ENCODE data around the gene PRR35. TPM values are rescaled to one million over a fixed set of nuclear protein-coding genes. Genes with fewer than 3 reads are reported as not detected.

PRR35 gene
- total and polyA plus RNA-seq, 4 donors: not detected

DNA sequence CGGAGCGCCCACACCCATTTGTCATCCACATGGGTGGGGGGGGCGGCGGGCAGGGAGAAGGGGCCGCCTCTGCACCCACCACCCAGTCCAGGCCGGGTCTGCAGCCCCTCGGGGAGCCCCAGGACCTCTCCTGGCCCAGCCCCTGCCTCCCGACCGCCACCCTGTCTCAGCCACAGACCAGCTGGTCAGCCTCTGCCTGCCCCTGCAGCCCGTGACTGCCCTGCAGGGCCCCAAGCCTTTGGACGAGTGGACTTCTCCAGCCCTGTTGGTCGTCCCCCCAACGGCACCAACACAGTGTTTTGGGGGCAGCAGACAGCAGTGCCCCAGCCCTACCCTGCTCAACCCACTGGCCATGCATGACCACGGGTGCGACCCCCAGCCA lies 1.2 kb downstream of the PRR35 start:
- WGBS: 81% methylated on average over 15 of the region's 15 CpGs
- no peak overlapping the region for H3K9ac ChIP-seq (ENCODE audit: low read depth in 1 of 2, low read length in 2 of 2)
- DNase-seq (ENCODE audit: low spot score): no peak
- TF ChIP-seq SP1 (IDR thresholded peaks at IDR 0.05): no peak
- H3K36me3 ChIP-seq (ENCODE audit: control insufficient read depth in 4 of 4, insufficient read depth in 3 of 4, low read depth in 1 of 4, low read length in 3 of 4): no peaks in the 10 kb centered on the region
- no peak overlapping the region for H3K4me3 ChIP-seq (ENCODE audit: low read depth in 1 of 3, low read length in 3 of 3)
- peaks cover 0 to 5% (median under 1%) of the 10 kb centered on the region in 4 donors for H3K27me3 ChIP-seq (ENCODE audit: control insufficient read depth in 4 of 4, insufficient read depth in 4 of 4, low read length in 3 of 4)
- H3K27ac ChIP-seq (ENCODE audit: low read depth in 1 of 2, low read length in 2 of 2): no peak overlapping the region
- peaks cover 3 to 28% (median 10%) of the 10 kb centered on the region in 4 donors for H3K4me1 ChIP-seq (ENCODE audit: control insufficient read depth in 4 of 4, insufficient read depth in 4 of 4, low read length in 3 of 4)
- H3K9me3 ChIP-seq (ENCODE audit: control insufficient read depth in 4 of 4, low read length in 3 of 4): no peaks in the 10 kb centered on the region

DNA sequence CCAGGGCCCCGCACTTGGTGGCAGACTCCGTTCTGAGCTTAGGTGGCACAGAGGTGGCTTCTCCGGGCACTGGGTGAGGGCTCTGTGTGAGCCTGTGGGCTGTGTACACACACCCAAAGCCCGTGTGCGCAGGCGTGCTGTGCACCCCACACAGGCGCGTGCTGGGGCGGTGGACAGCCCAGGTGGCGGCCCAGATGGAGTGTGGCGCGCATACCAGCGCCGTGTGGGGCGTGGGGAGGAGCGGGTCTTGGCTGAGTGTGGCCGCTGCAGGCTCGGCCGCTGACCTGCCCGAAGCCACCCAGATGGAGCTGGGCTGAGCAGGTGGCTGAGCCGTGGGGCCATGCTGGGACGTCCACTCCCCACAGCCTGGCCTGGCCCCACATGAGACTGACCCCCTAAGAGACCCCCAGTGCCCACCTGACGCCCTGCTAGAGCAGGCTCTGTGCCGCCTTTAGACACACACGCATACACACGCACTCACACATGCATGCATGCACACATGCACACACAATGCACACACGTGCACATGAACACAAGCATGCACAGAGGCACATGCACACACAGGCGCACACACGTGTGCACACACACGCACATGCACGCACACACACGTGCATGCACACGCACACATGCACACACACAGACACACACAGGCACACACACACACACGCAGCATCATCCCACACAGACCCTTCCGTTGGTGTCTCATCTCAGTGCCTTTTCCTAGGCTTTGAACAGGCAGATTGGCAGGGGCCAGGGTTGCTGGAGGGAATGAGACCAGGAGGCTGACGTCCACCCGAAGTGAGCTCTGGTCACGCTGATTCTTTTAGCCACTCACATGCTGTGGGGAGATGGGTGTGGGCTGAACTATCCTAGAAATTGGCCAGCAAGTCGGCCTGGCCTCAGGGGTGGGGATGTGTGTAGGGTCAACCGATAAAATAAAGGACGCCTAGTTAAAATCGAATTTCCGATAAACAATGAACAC lies 2.1 kb downstream of the PRR35 start:
- H3K27me3 ChIP-seq (ENCODE audit: control insufficient read depth in 4 of 4, insufficient read depth in 4 of 4, low read length in 3 of 4): peaks cover 0 to 5% (median under 1%) of the 10 kb centered on the region in 4 donors
- WGBS: 90% methylated on average over 43 of the region's 43 CpGs
- peaks cover 3 to 32% (median 10%) of the 10 kb centered on the region in 4 donors for H3K4me1 ChIP-seq (ENCODE audit: control insufficient read depth in 4 of 4, insufficient read depth in 4 of 4, low read length in 3 of 4)
- DNase-seq (ENCODE audit: low spot score): no peak
- no peaks in the 10 kb centered on the region for H3K9me3 ChIP-seq (ENCODE audit: control insufficient read depth in 4 of 4, low read length in 3 of 4)
- H3K9ac ChIP-seq (ENCODE audit: low read depth in 1 of 2, low read length in 2 of 2): no peak overlapping the region
- no peak overlapping the region for H3K27ac ChIP-seq (ENCODE audit: low read depth in 1 of 2, low read length in 2 of 2)
- H3K4me3 ChIP-seq (ENCODE audit: low read depth in 1 of 3, low read length in 3 of 3): no peak overlapping the region
- TF ChIP-seq SP1 (IDR thresholded peaks at IDR 0.05): no peak
- TF ChIP-seq HNF4A (conservative IDR thresholded peaks at IDR 0.05): no peak
- TF ChIP-seq JUND (IDR thresholded peaks at IDR 0.05): no peak
- TF ChIP-seq, protein P1, sequence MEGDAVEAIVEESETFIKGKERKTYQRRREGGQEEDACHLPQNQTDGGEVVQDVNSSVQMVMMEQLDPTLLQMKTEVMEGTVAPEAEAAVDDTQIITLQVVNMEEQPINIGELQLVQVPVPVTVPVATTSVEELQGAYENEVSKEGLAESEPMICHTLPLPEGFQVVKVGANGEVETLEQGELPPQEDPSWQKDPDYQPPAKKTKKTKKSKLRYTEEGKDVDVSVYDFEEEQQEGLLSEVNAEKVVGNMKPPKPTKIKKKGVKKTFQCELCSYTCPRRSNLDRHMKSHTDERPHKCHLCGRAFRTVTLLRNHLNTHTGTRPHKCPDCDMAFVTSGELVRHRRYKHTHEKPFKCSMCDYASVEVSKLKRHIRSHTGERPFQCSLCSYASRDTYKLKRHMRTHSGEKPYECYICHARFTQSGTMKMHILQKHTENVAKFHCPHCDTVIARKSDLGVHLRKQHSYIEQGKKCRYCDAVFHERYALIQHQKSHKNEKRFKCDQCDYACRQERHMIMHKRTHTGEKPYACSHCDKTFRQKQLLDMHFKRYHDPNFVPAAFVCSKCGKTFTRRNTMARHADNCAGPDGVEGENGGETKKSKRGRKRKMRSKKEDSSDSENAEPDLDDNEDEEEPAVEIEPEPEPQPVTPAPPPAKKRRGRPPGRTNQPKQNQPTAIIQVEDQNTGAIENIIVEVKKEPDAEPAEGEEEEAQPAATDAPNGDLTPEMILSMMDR (IDR thresholded peaks at IDR 0.05; ENCODE audit: low read depth, low read length, missing input control): no peak
- TF ChIP-seq TAF1 (conservative IDR thresholded peaks at IDR 0.05): no peak
- TF ChIP-seq, protein P2, sequence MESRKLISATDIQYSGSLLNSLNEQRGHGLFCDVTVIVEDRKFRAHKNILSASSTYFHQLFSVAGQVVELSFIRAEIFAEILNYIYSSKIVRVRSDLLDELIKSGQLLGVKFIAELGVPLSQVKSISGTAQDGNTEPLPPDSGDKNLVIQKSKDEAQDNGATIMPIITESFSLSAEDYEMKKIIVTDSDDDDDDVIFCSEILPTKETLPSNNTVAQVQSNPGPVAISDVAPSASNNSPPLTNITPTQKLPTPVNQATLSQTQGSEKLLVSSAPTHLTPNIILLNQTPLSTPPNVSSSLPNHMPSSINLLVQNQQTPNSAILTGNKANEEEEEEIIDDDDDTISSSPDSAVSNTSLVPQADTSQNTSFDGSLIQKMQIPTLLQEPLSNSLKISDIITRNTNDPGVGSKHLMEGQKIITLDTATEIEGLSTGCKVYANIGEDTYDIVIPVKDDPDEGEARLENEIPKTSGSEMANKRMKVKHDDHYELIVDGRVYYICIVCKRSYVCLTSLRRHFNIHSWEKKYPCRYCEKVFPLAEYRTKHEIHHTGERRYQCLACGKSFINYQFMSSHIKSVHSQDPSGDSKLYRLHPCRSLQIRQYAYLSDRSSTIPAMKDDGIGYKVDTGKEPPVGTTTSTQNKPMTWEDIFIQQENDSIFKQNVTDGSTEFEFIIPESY (IDR thresholded peaks at IDR 0.05): no peak
- TF ChIP-seq, protein P3, sequence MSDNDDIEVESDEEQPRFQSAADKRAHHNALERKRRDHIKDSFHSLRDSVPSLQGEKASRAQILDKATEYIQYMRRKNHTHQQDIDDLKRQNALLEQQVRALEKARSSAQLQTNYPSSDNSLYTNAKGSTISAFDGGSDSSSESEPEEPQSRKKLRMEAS (IDR thresholded peaks at IDR 0.05): no peak
- TF ChIP-seq HNF4G (IDR thresholded peaks at IDR 0.05): no peak
- TF ChIP-seq YY1 (IDR thresholded peaks at IDR 0.05): no peak
- TF ChIP-seq, protein P4, sequence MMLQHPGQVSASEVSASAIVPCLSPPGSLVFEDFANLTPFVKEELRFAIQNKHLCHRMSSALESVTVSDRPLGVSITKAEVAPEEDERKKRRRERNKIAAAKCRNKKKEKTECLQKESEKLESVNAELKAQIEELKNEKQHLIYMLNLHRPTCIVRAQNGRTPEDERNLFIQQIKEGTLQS (IDR thresholded peaks at IDR 0.05): no peak
- no peak for TF ChIP-seq RXRA (IDR thresholded peaks at IDR 0.05)
- no peak for TF ChIP-seq EGR1 (IDR thresholded peaks at IDR 0.05; ENCODE audit: low read depth in 2 of 2)
- TF ChIP-seq NR2F2 (IDR thresholded peaks at IDR 0.05): no peak
- TF ChIP-seq FOXA2 (IDR thresholded peaks at IDR 0.05): no peak
- no peak for TF ChIP-seq GABPA (IDR thresholded peaks at IDR 0.05 in 1 of 2, conservative IDR thresholded peaks at IDR 0.05 in 1 of 2)
- no peak for TF ChIP-seq FOXA1 (IDR thresholded peaks at IDR 0.05)
- no peak for TF ChIP-seq RAD21 (IDR thresholded peaks at IDR 0.05)
- TF ChIP-seq, protein P5, sequence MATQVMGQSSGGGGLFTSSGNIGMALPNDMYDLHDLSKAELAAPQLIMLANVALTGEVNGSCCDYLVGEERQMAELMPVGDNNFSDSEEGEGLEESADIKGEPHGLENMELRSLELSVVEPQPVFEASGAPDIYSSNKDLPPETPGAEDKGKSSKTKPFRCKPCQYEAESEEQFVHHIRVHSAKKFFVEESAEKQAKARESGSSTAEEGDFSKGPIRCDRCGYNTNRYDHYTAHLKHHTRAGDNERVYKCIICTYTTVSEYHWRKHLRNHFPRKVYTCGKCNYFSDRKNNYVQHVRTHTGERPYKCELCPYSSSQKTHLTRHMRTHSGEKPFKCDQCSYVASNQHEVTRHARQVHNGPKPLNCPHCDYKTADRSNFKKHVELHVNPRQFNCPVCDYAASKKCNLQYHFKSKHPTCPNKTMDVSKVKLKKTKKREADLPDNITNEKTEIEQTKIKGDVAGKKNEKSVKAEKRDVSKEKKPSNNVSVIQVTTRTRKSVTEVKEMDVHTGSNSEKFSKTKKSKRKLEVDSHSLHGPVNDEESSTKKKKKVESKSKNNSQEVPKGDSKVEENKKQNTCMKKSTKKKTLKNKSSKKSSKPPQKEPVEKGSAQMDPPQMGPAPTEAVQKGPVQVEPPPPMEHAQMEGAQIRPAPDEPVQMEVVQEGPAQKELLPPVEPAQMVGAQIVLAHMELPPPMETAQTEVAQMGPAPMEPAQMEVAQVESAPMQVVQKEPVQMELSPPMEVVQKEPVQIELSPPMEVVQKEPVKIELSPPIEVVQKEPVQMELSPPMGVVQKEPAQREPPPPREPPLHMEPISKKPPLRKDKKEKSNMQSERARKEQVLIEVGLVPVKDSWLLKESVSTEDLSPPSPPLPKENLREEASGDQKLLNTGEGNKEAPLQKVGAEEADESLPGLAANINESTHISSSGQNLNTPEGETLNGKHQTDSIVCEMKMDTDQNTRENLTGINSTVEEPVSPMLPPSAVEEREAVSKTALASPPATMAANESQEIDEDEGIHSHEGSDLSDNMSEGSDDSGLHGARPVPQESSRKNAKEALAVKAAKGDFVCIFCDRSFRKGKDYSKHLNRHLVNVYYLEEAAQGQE (IDR thresholded peaks at IDR 0.05): no peak
- H3K36me3 ChIP-seq (ENCODE audit: control insufficient read depth in 4 of 4, insufficient read depth in 3 of 4, low read depth in 1 of 4, low read length in 3 of 4): no peaks in the 10 kb centered on the region
